Fibroblast of peridontal ligament (primary cell): ENCODE results near the gene KITLG.
"Not testable (repeated sequence)": the region's sequence is repeated elsewhere in the genome, so short reads cannot be mapped to it uniquely, and the experiment has no call there.

Experiments used
- DNase-seq: peaks from one replicate; pipeline ENCODE4 v3.0.0-alpha.2; 2010; ENCODE audit errors: extremely low read depth

Gene KITLG

DNA sequence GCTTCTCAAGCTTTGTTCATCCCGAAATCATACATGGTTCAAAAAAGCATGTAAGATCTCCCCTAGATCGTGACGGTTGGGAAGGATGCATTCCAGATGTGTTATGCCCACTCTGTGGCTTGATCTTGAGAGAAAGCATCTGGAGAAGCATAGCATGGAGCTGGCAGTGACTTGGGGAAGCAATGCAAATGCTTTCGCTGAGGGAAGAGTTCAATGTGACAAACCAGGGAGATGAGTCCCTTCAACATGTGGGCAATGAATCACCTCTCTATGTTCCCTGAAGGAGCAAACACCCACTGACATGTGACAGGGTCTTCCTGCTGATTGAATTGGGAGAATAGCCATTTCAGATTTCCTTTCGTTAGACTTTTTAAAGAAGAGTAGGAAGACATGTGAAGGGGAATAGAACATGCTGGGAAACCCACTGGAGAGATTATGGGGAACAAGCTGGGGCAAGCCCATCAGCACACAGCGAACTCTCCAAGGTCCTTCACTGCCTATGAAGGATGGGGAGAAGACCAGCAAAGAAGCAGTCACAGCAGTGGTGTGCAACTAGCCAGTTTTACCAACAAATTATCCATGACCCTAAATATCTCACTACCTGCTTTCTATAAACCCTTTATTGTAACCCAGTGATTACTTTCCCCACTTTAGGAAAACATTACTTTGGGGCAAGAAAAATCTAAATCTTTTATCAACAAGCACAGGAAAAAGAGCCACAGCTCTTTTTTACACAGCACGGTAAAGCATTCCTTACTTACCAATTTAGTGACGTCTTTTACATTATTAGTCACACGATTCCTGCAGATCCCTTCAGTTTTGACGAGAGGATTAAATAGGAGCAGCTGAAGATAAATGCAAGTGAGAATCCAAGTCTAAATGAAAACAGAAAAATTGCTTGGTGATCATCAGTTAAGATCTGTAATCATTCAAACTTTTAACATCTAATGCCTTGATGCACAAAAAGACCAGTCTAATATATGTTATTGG, 35.0 kb downstream of the KITLG start:
- DNase-seq, result peak; percentile 54

DNA sequence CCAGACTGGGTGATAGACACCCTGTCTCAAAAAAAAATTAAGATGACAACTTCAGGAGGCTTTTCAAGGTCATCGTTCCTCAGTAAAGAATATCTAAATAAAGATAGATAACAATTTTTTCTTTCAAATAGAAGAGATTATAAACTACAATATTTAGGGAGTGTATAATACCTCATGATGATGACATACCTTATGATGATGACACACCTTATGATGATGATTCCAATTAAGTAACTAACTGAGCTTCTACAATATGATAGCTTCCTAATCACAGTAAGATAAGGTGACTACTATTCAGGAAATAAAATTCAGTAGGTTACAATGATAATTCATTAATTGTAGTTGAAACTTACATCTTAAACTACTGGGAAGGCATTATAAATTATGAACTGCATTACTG, 40.4 kb downstream of the KITLG start:
- no peak for DNase-seq

DNA sequence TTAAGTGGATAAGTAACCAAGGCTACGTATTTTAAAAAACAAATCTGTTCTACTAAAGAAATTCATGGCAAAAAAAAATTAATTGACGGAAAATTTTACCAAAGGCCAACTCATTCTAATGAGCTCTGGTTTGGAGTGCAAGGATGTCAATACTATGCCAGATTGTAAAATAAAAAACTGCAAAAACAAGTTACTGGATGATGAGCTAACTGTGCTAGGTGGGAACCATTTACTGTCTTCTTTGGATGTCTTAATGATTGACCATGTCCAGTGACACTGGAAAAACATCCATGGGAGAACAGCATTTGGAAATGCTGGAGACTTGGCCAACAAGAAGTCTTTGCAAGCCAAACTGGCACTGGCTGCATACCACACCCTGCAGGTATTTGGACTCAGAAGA, 41.6 kb downstream of the KITLG start:
- DNase-seq, result no peak

DNA sequence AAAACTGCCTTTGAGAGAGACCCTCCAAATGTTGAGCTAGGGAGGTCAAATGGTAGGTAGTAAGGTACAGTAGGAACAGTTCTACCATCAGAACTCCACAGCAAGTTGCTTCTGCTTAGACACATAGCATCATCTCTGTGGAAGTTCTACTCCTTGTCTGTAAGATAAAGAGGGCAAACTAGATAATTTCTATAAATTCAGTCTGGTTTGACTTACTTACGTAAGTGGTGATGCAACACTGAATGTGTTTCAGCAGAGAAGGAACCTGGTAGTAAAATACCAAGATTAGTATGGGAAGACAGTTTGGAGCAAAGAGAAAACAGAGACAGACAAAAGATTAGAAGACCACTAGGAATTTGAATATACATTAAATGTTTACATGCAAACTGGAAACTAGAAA, 42.0 kb downstream of the KITLG start:
- DNase-seq, result no peak

DNA sequence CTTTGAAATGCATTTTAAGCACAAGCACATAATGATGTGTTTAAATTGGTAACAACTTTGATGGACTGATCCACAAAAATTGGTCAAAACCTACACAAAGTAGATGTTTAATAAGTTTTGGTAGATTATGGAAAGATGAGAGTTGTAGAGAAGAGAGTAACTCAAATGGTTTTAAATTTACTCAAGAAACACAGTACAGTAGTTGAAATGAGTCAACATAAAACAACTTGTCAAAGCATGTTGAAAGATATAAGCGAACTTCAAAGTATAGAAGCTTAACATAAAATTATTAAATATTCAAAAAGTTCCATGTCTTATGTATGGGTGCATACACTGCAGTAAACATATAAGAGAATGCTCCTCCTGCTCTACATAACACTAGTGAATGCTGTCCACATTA, 49.4 kb downstream of the KITLG start:
- DNase-seq, result no peak

DNA sequence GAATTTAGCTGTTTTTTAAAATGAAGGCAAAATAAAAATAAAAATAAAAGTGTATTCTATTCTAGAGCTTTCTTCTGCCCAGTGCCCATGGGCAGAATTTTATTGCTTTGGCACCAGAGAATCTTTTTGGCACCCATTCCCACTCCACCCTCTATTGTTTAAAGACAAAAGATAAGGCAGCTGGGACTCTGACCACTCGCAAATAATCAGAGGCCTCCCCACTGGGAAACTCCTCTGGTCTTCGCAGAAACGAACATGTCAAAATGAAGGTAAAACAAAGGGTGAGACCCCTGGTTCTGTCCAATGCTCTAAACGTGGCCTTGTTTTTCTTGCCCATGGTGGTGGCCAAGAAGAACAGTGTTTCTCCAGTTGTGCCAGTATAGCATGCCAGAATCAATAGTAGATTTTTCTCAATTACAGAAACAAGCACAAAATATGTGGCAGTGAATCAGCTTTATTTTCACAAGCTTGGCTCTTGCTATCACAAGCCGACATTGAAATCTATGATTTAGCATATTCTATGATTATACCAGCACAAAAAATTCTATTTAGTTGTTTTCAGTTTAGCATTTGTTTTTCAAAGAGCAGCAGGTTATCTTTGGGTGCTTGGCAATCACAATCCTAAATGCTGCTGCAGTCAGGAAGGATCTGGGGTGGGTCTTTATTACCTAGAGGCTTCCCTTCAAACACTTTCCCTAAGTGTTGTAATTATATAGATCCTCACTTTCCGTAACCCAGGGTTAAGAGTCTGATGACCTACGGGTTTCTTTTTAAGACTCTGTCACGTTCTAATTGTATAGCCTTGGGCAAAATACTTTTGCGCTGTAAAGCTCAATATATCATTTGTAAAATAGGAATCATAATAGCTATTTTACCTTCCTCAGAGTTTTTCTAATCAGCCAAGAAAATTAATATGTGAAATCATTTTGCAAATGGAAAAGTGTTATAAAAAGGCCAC, 50.5 kb downstream of the KITLG start:
- peak; percentile 71 for DNase-seq

DNA sequence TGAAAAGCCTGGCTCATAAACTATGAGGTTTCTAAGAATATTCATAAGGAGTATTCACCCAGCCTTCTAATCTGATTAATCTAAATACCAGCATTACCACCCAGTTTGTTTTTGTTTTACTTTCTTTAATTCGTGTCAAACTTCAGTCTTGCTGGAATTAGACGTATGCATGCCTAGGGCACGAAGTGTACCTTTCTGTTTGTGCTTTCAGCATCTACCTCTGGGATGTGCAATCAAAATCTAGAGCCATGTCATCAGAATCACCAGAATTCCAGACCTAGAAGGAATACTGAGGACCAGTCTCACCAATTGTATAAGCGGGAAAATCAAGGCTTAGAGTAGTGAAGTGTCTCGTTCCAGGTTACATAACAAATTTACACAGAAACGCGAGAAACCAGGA, 57.3 kb downstream of the KITLG start:
- peak; percentile 51 for DNase-seq

DNA sequence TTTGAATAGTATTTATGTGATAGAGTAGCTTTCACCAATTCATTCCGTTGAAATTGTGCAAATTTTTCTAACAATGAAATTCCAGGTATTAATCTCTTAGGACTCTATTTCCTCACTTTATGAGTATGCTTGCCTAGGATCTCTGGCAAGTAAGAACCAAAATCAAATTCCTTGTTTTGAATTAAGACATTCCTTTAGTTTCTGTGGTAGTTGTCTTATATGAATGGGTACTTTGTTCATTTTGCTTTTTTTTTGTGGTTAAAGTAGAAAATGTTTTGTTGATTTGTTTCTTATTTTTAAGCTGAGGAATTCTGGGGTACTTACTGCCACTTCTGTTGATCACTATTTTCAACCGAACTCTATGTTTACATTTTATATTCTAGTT, 59.8 kb downstream of the KITLG start:
- DNase-seq, result peak; percentile 35

DNA sequence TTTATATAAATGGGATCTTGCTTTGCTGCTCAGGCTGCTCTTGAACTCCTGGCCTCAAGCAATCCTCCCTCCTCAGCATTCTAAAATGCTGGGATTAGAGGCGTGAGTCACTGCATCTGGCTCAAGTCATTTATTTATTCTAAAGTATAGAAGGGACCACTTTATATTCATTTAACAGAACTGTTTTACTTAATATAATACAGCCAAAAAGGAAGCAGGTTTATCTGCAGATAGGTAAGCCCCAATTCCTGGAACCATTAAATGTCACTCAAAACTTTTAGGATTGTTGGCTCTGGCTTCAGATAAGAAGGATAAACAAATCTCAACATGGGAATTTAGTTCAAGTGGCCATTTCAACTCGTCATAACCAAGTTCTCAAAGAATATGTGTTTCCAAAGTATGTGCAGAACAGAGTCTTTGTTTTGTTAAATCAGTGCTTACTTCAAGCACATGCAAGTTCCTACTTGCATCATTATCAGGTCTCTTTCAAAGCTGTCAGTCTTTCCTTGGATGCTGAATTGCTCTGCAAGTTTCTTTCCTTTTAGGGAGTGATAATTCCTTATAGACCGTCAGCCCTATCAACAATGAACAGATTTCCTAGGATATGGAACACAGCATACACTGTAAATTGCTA, 60.4 kb downstream of the KITLG start:
- DNase-seq, result peak; percentile 47

DNA sequence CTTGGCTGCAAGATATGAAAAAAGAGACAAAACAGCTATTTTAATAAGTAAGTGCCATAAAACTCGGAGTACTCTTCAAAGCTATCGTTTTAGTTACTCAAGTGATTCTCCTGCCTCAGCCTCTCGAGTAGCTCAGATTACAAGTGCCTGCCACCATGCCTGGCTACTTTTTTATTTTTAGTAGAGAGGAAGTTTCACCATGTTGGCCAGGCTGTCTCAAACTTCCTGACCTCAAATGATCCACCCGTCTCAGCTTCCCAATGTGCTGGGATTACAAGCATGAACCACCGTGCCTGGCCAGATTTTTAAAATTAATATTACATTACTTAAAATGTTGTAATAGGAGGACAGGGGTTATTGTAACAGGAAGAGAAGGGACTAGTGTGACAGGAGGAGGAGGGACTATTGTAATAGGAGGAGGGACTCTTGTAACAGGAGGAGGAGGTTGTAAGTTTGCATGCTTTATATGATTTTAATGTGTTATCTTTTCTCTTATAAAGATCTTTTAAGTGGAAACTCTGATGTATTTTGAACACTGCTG, 61.3 kb downstream of the KITLG start:
- DNase-seq, result no peak

DNA sequence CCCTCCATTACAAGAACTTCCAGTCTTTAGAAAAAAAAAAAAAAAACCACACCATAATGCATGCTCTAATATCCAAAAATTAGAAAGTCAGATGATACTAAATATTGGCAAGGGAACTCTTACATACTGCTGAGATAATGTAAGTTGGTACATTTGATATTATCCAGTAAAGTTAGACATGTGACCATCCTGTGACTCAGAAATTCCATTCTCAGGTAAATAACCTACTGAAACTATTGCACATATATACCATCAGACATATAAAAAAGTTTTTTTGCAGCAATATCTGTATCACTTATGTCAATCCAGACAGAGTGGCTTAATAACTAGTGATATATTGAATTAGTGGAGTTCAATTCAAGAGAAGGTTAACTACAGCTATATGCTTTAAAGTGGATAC, 63.5 kb downstream of the KITLG start:
- no peak for DNase-seq

DNA sequence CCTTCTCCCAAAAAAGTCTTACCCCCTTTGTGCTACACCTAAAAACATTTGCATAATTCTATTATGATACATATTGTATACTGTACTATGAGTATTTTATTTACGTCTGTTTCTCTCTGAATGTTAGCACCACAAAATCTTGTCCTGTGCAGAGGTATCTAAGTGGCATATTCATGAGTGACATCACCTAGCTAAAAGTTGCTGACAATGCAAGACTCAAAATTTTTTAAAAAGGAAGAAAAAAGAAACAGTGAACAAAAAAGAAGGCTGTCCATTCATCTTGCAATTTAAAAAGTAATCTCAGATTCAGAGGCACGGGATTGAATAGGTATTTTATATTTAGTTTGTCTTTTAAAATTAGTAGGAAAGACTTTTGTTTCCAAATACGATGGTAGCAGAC, 69.4 kb downstream of the KITLG start:
- no peak for DNase-seq

DNA sequence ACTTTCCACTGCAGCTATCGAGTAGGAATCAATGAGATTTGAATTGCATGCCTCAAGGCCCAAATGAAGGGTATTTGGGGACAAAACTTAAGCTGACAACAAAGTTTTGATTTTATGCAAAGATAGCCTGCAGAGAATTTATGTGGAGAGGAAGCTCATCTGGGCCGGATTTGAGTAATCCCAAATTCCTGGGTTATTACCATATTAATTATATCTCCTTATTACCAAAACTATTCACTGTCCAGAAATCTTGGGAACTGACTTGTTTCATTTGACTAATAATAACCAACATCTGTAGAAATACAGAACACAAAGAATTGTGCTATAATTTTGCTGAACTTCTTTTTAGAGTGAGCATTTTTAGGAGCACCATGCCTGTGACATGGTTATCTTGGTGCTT, 70.4 kb downstream of the KITLG start:
- no peak for DNase-seq

DNA sequence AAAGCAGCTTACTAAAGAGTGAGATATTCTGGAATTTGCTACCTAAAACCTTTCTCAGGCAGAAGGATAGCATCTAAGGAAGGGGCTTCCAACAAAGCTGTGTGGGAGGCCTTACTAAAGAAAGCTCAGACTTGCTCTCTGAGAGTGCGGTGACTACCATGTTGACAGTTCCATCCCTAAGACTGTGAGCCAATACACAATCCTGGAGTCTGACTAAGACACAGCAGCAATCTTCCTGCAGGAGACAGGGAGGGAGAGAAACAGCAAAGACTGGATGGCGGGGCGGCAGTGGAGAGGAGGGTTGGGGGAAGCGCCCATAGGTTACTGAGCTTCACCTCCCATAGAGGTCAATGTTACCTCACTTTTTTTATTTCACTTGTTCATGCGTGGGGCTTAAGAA, 70.9 kb downstream of the KITLG start:
- no peak for DNase-seq

DNA sequence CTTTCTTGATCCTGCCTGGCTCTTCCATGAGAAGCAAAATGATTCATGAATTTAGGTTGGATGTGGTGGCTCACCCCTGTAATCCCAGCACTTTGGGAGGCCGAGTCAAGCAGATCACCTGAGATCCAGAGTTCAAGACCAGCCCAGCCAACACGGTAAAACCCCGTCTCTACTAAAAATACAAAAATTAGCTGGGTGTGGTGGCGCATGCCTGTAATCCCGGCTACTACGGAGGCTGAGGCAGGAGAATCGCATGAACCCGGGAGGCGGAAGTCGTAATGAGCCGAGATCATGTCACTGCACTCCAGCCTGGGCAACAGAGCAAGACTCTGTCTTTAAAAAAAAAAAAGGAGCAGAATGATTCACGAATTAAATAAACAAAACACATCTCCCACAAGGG, 72.4 kb downstream of the KITLG start:
- DNase-seq, result not testable (repeated sequence)

DNA sequence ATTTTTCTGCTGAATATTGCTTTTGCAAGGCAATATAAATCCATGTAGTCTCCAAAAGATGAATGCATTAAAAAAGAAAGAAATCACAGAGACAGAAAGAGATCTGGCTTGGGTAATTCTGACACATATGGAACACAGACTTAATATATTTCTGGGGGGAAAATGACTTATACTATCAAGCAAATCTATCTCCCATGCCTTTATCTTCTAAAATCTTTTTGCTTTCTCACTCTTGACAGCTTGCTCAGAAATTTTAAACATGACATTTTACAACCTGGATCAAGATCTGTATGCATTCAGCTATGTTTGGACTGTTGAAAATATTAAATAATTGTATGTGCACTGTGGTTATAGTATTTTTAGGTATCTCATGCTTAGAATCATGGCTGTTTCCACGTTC, 73.0 kb downstream of the KITLG start:
- DNase-seq, result no peak

DNA sequence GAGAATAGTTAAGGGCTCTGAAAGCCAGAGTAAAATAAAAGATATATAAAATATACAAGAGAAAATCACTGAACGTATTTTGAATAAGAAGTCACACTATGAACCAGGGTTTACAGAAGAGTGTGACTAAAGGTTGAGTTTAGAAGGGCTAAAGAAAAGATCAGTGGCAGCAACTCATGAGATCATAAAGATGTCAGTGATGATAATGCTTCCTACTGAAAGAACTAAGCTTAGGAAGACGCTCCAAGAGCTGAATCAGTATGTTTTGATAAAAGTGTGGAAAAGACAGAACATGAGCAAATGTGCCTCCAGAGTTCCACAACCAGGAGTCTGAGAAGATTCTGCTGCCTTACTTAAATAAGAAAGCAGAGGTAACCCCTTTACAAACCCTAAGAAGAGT, 74.6 kb downstream of the KITLG start:
- no peak for DNase-seq

DNA sequence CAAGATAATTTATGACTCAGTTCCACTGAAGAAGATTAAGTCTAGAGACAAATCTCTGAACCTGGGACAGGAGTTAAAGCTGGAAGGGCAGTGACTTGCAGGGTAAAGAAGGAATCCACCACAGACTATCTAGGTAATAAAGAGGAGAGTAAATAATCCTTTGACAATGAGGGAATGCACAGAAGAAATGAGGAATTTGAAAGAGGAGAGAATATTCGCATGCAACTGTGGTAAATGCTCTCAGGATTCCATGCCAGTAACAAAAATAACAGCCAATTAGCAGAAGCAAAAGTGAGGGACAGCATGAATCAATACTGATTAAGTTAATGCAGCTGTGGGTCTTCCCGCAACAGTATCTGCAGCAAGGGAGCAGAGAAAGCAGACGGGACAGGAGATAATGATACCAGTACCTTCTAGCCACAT, 77.0 kb downstream of the KITLG start:
- DNase-seq, result no peak

DNA sequence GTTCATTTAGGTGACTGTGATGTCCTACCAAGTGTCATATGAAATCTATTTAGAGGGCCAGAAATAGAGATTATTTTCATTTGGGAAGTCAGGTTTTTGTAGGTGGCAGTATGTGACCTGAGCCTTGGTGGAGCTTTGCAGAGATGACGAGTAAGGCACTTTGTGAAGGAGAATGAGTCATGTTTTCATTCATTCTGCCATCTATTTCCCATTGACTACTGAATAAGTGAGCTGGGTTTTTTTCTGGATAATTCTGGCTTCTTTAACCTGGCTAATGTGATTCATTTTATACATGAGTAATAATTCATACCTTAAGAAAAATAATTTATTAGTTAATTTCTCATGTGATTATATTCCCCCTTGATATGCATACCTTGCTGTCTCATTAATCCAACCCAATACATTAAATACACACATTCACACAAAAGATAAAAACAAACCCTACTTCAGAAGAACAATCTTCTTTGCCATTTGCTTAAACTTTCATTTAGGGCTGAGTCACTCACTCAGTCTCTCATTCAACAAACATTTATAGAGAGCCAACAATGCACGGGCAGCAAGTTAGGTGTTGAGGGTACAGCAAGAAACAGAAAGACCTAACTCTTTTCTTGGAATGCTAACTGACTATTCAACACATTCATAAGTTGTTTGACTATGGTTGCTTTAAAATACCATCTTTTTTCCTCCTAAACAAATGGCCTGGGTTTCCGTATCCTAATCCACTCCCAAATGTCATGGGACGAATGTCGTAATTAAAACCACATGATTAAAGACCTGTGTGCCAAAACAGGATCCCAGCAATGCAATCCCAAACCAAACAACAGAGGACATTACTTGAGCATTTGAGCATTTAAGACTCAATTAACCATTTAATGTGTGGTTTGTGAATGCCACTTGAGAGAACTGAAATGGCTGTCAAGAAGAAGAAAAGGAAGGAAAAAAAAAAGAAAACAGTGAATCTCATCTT, 78.0 kb downstream of the KITLG start:
- peak; percentile 84 for DNase-seq

DNA sequence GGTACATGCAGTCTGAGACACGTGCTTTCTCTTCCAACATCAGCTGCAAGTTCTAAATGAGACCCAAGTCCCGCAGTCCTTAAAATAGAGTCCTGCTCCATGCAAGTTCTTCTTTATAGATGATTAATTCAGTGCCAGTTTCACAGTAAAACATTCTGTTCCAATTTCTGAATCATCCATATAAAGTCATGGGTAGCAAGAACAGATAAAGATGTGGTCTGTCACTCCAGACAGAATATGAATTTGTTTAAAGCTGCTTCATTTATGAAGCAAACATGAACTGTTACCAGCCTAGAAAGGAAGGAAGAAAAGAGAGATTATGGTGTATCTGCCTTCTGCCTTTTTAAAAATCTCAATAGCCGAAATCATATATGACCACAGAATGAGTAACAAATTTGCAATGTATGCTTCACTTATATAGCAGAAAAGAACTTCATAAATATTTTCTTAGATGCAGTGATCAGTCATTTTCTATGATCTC, 83.3 kb downstream of the KITLG start:
- no peak for DNase-seq
